Keratinocyte (primary cell): ENCODE measurements around the gene TLCD1. TPM values are rescaled to one million over a fixed set of nuclear protein-coding genes. Genes with fewer than 3 reads are reported as not detected.

Source experiments
- DNase-seq: peaks from one replicate; pipeline ENCODE4 v3.0.0-alpha.2; 2011; ENCODE audit warnings: low read depth, missing footprints, low spot score
- FAIRE-seq: peaks from 2 replicates; lab custom pipeline; 2011; peaks lifted over from hg19 to GRCh38; lab: Jason Lieb, UNC
- H2AFZ ChIP-seq: 2 replicates; pipeline ENCODE4 v1.6.0; 2012; ENCODE audit warnings: low read length, control low read depth, inconsistent platforms; ENCODE audit not compliant: control insufficient read depth
- H3K27ac ChIP-seq: 2 replicates; pipeline ENCODE4 v1.5.1; 2011; ENCODE audit warnings: low read length; ENCODE audit not compliant: control insufficient read depth, insufficient read depth
- H3K27me3 ChIP-seq: 3 replicates; pipeline ENCODE4 v1.6.0; 2011; ENCODE audit warnings: low read length; ENCODE audit not compliant: control insufficient read depth, insufficient read depth; ENCODE audit errors: extremely low read depth
- H3K36me3 ChIP-seq, 2 experiments: 2 replicates in 1 of 2; 3 replicates in 1 of 2; pipeline ENCODE4 v1.5.1; 2011; ENCODE audit warnings: low read length in 2 of 2, mild to moderate bottlenecking in 1 of 2; ENCODE audit not compliant: control insufficient read depth in 2 of 2, insufficient read depth in 2 of 2; ENCODE audit errors: extremely low read depth in 1 of 2
- H3K4me1 ChIP-seq: 3 replicates; pipeline ENCODE4 v1.5.1; 2011; ENCODE audit warnings: low read length; ENCODE audit not compliant: control insufficient read depth, insufficient read depth; ENCODE audit errors: extremely low read depth
- H3K4me2 ChIP-seq: 3 replicates; pipeline ENCODE4 v1.6.0; 2011; ENCODE audit warnings: low read depth, low read length; ENCODE audit not compliant: control insufficient read depth, insufficient read depth; ENCODE audit errors: extremely low read depth
- H3K4me3 ChIP-seq, 3 experiments: fragments of 200-600 bp in 1 of 3; sonication (generic) in 1 of 3; 2 replicates in 2 of 3; 3 replicates in 1 of 3; pipeline ENCODE4 v1.5.1; 2011 to 2016; ENCODE audit warnings: low read length in 3 of 3, mild to moderate bottlenecking in 3 of 3, control low read depth in 2 of 3, inconsistent platforms in 1 of 3, low read depth in 1 of 3, mixed read lengths in 1 of 3, mixed run types in 1 of 3, moderate library complexity in 1 of 3; ENCODE audit not compliant: control insufficient read depth in 2 of 3, insufficient read depth in 2 of 3; ENCODE audit errors: extremely low read depth in 1 of 3
- H3K79me2 ChIP-seq: 2 replicates; pipeline ENCODE4 v1.6.0; 2012; ENCODE audit warnings: low read length; ENCODE audit not compliant: control insufficient read depth, insufficient read depth
- H3K9ac ChIP-seq: 3 replicates; pipeline ENCODE4 v1.6.0; 2011; ENCODE audit warnings: low read length; ENCODE audit not compliant: control insufficient read depth, insufficient read depth; ENCODE audit errors: extremely low read depth
- H3K9me1 ChIP-seq: 3 replicates; pipeline ENCODE4 v1.6.0; 2011; ENCODE audit warnings: low read length; ENCODE audit not compliant: control insufficient read depth, insufficient read depth; ENCODE audit errors: extremely low read depth
- H3K9me3 ChIP-seq: 2 replicates; pipeline ENCODE4 v1.5.1; 2012; ENCODE audit warnings: low read depth, low read length; ENCODE audit not compliant: control insufficient read depth
- H4K20me1 ChIP-seq: 3 replicates; pipeline ENCODE4 v1.6.0; 2011; ENCODE audit warnings: low read length; ENCODE audit not compliant: control insufficient read depth, insufficient read depth; ENCODE audit errors: extremely low read depth
- CTCF ChIP-seq, 3 experiments: IDR thresholded peaks in 1 of 3; conservative IDR thresholded peaks in 1 of 3; optimal IDR thresholded peaks in 1 of 3; 2 replicates in 2 of 3; 3 replicates in 1 of 3; pipeline versions ENCODE3 to v1.5.1; 2011; ENCODE audit warnings: low read length in 3 of 3, mild to moderate bottlenecking in 3 of 3, moderate library complexity in 2 of 3, control low read depth in 1 of 3, inconsistent platforms in 1 of 3; ENCODE audit not compliant: insufficient read depth in 2 of 3; ENCODE audit errors: extremely low read depth in 1 of 3
- EZH2 ChIP-seq: IDR thresholded peaks from one replicate; pipeline ENCODE4 v1.6.1; 2012; ENCODE audit warnings: inconsistent platforms, mild to moderate bottlenecking, low read length, moderate library complexity
- dilution Hi-C: fragments of 300-500 bp; cut with MboI; formaldehyde crosslinking; loops from one replicate; pipeline ENCODE4 v1.7.0; 2020; ENCODE audit warnings: low sequenced_read_pairs; ENCODE audit not compliant: extremely low pct_ligation_motif_present
- polyA plus RNA-seq, 5 experiments: library from polyadenylated mRNA; depleted of rRNA in 3 of 5; stranded (reverse) in 3 of 5; stranded (forward) in 1 of 5; unstranded in 1 of 5; fragments of >200 nt; gene quantifications; 1 replicate in 1 of 5; 2 replicates in 3 of 5; 3 replicates in 1 of 5; pipeline versions ENCODE4 v1.2.1 to v1.2.3, GENCODE V29; 2011 to 2012; ENCODE audit warnings: missing spikeins in 2 of 5, low read depth in 1 of 5, low replicate concordance in 1 of 5

The TLCD1 gene
- polyA plus RNA-seq, 1 donor (not counting 4 experiments of a cell fraction or from before 2014, with no cell fraction given) = 14.0 TPM

DNA sequence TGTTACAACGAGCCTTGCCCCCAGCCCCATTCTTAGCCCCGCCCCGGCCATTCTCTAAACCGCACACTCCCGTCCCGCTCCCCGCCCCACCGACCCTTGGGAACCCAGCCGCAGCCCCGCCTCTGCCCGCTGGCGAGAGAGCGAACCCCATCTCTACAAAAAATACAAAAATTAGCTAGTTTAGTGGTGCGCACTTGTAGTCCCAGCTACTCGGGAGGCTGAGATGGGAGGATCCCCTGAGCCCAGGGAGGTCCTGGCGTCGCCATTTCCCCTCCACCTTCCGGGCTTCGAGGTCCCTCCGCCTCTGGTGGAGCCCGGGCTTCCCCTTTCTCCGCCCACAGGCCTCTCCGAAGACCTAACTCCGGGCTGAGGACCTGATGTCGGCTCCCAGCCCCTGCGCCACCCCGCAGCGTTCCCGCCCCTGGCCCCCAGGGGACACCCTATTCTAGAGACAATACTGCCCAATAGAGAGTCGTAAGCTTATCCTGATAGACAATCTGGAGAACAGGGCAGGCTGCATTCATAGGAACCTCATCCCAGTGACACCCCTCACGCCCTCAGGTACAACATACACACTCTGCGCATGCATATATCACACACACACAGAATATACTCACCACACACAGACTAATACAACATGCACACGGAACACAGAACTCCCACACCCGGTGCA is 13.9 kb downstream of the TLCD1 start:
- dilution Hi-C loops = no loop called here
- no peak for DNase-seq
- Histone ChIP-seq H2AFZ (no peak overlapping the region), H3K4me3 (no peak overlapping the region), H3K27ac (no peak overlapping the region), H4K20me1 (peaks cover 4% of the 10 kb centered on the region), H3K9me1 (peaks cover 3% of the 10 kb centered on the region), H3K4me1 (peaks cover 16% of the 10 kb centered on the region), H3K9me3 (no peaks in the 10 kb centered on the region), H3K27me3 (no peaks in the 10 kb centered on the region), H3K9ac (no peak overlapping the region), H3K36me3 (peaks cover 16 to 33% of the 10 kb centered on the region in 2 experiments), H3K4me2 (peak overlapping the region; percentile 94), H3K79me2 (peaks cover 17% of the 10 kb centered on the region)
- no peak for FAIRE-seq
- TF ChIP-seq CTCF (optimal IDR thresholded peaks at IDR 0.05 in 1 of 3, IDR thresholded peaks at IDR 0.05 in 1 of 3, conservative IDR thresholded peaks at IDR 0.05 in 1 of 3; ENCODE audit: extremely low read depth in 1 of 3, insufficient read depth in 2 of 3, low read length in 3 of 3) (no peak), EZH2 (no peak)

DNA sequence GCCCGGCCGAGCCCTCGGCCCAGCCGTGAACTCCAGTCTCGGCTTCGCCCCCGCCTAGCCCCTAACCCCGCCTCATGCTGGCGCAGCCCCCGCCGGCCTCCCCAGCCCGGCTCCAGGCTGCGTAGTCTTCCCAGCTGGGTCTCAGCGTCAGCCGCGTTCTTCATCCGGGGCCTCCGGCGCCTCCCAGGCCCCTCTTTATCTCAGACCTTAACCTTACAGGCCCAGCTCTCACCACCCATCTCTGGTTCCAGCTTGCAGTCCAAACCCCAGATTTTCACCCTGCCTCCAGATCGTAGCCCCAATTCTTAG is 14.4 kb downstream of the TLCD1 start, which contains the start of gene PROCA1:
Gene PROCA1, minus strand, starts transcription at position 166 of the 309 bp plus-strand sequence. CDS start 228 bp downstream, outside the sequence.
- dilution Hi-C loops = no loop called here
- Histone ChIP-seq H3K9me3 (no peaks in the 10 kb centered on the region), H3K4me1 (peaks cover 15% of the 10 kb centered on the region), H3K27ac (peak within 1 kb of the TSS; percentile 71), H2AFZ (peak within 1 kb of the TSS; percentile 87), H3K9me1 (peaks cover 3% of the 10 kb centered on the region), H3K4me2 (peak within 1 kb of the TSS; percentile 94), H4K20me1 (peaks cover 4% of the 10 kb centered on the region), H3K27me3 (no peaks in the 10 kb centered on the region), H3K9ac (peak within 1 kb of the TSS; percentile 76), H3K4me3 (peak within 1 kb of the TSS; percentile 50 to 73 (median 67)), H3K36me3 (peaks cover 16 to 33% of the 10 kb centered on the region in 2 experiments), H3K79me2 (peaks cover 12% of the 10 kb centered on the region)
- TF ChIP-seq EZH2 (no peak), CTCF (optimal IDR thresholded peaks at IDR 0.05 in 1 of 3, IDR thresholded peaks at IDR 0.05 in 1 of 3, conservative IDR thresholded peaks at IDR 0.05 in 1 of 3; ENCODE audit: extremely low read depth in 1 of 3, insufficient read depth in 2 of 3, low read length in 3 of 3) (no peak)
- no peak for FAIRE-seq
- no peak for DNase-seq
